DOHH2 (cell line): Measurements from ENCODE around the gene RC3H1.

Experiments used
- H3F3A ChIP-seq: fragments of 200-600 bp; sonication (generic), shearing (Covaris generic); 2 replicates; pipeline ENCODE4 v1.6.0; 2016; ENCODE audit warnings: antibody characterized with exemption, mild to moderate bottlenecking; ENCODE audit not compliant: control insufficient read depth, insufficient read depth
- H3K27ac ChIP-seq: fragments of 200-600 bp; sonication (generic); 2 replicates; pipeline ENCODE4 v1.5.1; 2014; ENCODE audit warnings: low read depth, mild to moderate bottlenecking, low read length, moderate library complexity
- H3K27me3 ChIP-seq: fragments of 200-600 bp; sonication (generic); 2 replicates; pipeline ENCODE4 v1.6.1; 2014; ENCODE audit warnings: mild to moderate bottlenecking, low read length, mixed read lengths; ENCODE audit not compliant: control insufficient read depth
- H3K36me3 ChIP-seq: fragments of 200-600 bp; sonication (generic); 2 replicates; pipeline ENCODE4 v1.6.1; 2014; ENCODE audit warnings: mild to moderate bottlenecking, low read length, moderate library complexity, mixed read lengths; ENCODE audit not compliant: control insufficient read depth
- H3K4me1 ChIP-seq: fragments of 200-600 bp; sonication (generic); 2 replicates; pipeline ENCODE4 v1.6.1; 2014; ENCODE audit warnings: mild to moderate bottlenecking, low read length, mixed read lengths; ENCODE audit not compliant: control insufficient read depth
- H3K4me2 ChIP-seq: fragments of 200-600 bp; sonication (generic); 2 replicates; pipeline ENCODE4 v1.6.0; 2014; ENCODE audit warnings: mild to moderate bottlenecking, low read length, moderate library complexity
- H3K4me3 ChIP-seq: fragments of 200-600 bp; sonication (generic); 2 replicates; pipeline ENCODE4 v1.5.1; 2014; ENCODE audit warnings: mild to moderate bottlenecking, low read length, mixed read lengths
- H3K79me2 ChIP-seq: fragments of 200-600 bp; sonication (generic); 2 replicates; pipeline ENCODE4 v1.6.1; 2014; ENCODE audit warnings: mild to moderate bottlenecking, low read length, mixed read lengths; ENCODE audit not compliant: control insufficient read depth
- H3K9me2 ChIP-seq: fragments of 200-600 bp; sonication (generic); replicated peaks from 2 replicates; pipeline ENCODE4 v1.6.1; 2014; ENCODE audit warnings: mild to moderate bottlenecking, low read length, mixed read lengths; ENCODE audit not compliant: control insufficient read depth
- H3K9me3 ChIP-seq: fragments of 200-600 bp; sonication (generic); 2 replicates; pipeline ENCODE4 v1.6.1; 2014; ENCODE audit warnings: antibody characterized with exemption, low read length, mixed read lengths; ENCODE audit not compliant: control insufficient read depth, insufficient read depth
- H4K20me1 ChIP-seq: fragments of 200-600 bp; sonication (generic); 2 replicates; pipeline ENCODE4 v1.6.0; 2014; ENCODE audit warnings: low read depth, mild to moderate bottlenecking, antibody characterized with exemption, low read length, moderate library complexity; ENCODE audit not compliant: control insufficient read depth, insufficient read depth
- CTCF ChIP-seq: fragments of 200-600 bp; sonication (generic); IDR thresholded peaks from one replicate; pipeline ENCODE4 v1.5.1; 2014; ENCODE audit warnings: antibody characterized with exemption, mild to moderate bottlenecking, low read depth, low read length; ENCODE audit not compliant: poor library complexity, severe bottlenecking
- EZH2phosphoT487 ChIP-seq: fragments of 200-600 bp; sonication (generic); IDR thresholded peaks from 2 replicates; pipeline ENCODE4 v1.6.1; 2017; ENCODE audit warnings: borderline replicate concordance, mild to moderate bottlenecking, antibody characterized with exemption, low read length, moderate library complexity, mixed read lengths

RC3H1 gene

DNA sequence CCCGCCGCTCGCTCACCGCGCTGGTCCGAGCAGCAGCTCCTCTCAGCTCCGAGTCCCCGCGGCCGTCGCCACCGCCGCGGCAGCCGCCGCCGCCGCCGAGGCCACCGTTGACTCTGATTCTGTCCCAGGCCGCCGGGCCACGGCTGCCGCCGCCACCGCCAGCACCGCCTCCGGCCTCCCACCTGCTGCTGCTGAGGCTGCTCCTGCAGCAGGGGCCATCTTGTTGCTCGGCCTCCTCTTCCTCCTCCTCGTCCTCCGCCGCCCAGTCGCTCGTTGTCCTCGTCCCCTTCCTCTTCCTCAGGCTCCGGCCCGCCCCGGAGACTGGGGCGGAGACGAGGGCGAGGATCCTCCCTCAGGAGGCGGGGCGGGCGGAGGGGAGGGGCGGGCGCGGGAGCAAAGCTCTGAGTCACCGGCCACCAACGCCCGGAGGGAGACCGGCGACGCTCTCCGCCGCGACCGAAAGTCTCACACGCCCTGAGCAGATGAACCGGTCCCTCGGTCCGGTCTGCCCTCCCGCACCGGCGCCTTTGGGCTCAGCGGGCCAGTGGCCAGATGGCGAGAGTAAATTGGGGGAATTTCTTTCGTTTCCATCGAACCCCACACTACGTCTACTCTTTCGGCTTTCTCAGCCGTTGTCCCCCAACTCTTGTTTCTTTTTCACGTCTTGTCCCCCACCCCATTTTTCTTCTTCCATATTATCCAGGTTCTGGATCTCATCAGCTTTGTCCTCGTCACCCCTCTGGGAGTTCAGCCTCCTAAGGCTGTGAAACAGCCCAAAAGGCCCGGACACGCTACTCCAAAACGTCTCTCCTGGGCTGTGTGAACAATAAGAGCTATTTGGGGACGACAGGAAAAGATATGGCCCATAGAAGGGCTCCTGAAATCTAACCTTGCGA, at the start of gene RC3H1:
Gene RC3H1 (minus strand): TSS at position 278 of the 896 bp plus-strand sequence. CDS start 29,372 bp downstream, outside the sequence.
- H3K27ac ChIP-seq, result peak within 1 kb of the TSS; percentile 41
- no peaks in the 10 kb centered on the region for H3K9me2 ChIP-seq
- H3F3A ChIP-seq, result no peaks in the 10 kb centered on the region
- no peaks in the 10 kb centered on the region for H3K9me3 ChIP-seq
- H3K79me2 ChIP-seq, result peaks cover 48% of the 10 kb centered on the region
- H3K27me3 ChIP-seq, result no peaks in the 10 kb centered on the region
- H3K4me3 ChIP-seq, result peak within 1 kb of the TSS; percentile 94
- H3K4me2 ChIP-seq, result peak within 1 kb of the TSS; percentile 76
- TF ChIP-seq CTCF (no peak), EZH2phosphoT487 (no peak)
- peaks cover 24% of the 10 kb centered on the region for H4K20me1 ChIP-seq
- peaks cover 30% of the 10 kb centered on the region for H3K36me3 ChIP-seq
- H3K4me1 ChIP-seq, result peaks cover 37% of the 10 kb centered on the region

DNA sequence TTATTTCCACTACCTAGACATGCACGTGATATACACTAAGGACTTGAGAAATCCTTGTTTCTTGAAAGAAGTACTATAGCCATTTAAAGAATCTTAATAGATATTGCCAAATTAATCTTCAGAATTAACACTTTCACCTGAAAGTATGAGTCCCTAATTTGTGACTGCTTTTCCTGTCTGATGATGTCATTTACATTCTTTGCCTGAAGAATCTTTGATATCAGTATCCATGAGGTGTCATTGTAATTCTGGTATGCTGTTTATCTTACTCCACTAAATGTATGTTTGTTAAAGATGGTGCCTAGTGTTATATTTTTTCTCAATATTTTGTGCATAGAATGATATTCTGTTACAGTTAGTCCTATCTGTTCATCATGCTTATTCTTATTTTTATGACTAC, 48.5 kb upstream of the RC3H1 start:
- no peaks in the 10 kb centered on the region for H3K36me3 ChIP-seq
- H3K27ac ChIP-seq, result no peak overlapping the region
- H3K9me3 ChIP-seq, result no peaks in the 10 kb centered on the region
- no peak overlapping the region for H3K4me3 ChIP-seq
- H3K27me3 ChIP-seq, result no peaks in the 10 kb centered on the region
- H3F3A ChIP-seq, result no peaks in the 10 kb centered on the region
- TF ChIP-seq CTCF (no peak), EZH2phosphoT487 (no peak)
- no peaks in the 10 kb centered on the region for H4K20me1 ChIP-seq
- no peaks in the 10 kb centered on the region for H3K79me2 ChIP-seq
- H3K4me1 ChIP-seq, result peaks cover 5% of the 10 kb centered on the region; the same call in 1 of the 2 replicates
- no peaks in the 10 kb centered on the region for H3K9me2 ChIP-seq
- H3K4me2 ChIP-seq, result no peak overlapping the region

DNA sequence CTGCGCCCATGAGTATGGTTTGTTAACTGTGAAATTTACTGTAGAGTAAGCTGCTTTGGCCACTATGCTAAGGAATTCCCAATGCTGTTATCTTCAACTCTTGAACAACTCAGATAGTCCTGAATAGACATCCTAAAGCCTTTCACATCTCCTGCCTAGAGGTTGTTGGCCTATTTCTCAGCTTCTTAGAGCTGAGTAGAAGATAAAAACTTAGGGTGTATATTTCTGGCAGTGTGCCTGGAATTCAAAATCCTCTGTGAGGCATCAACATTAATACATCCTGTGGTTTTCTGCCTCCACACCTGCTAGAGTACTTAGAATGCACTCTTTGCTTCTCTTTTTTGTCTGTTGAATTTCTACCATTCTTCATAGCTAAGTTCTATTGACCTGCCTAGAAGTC, 45.8 kb upstream of the RC3H1 start:
- no peak overlapping the region for H3K27ac ChIP-seq
- H3K4me3 ChIP-seq, result no peak overlapping the region
- H4K20me1 ChIP-seq, result no peaks in the 10 kb centered on the region
- TF ChIP-seq EZH2phosphoT487, result no peak
- TF ChIP-seq CTCF, result no peak
- peaks cover 5% of the 10 kb centered on the region; the same call in 1 of the 2 replicates for H3K4me1 ChIP-seq
- no peaks in the 10 kb centered on the region for H3F3A ChIP-seq
- no peak overlapping the region for H3K4me2 ChIP-seq
- no peaks in the 10 kb centered on the region for H3K27me3 ChIP-seq
- no peaks in the 10 kb centered on the region for H3K9me3 ChIP-seq
- H3K9me2 ChIP-seq, result no peaks in the 10 kb centered on the region
- H3K36me3 ChIP-seq, result no peaks in the 10 kb centered on the region
- no peaks in the 10 kb centered on the region for H3K79me2 ChIP-seq
